ENCODE data around the gene XPNPEP2.

The XPNPEP2 gene

GRCh38 chrX:129754056-129755024 lies 15.6 kb downstream of the XPNPEP2 start:
- no peak for DNase-seq

- no peak for DNase-seq
These were observed 17.2 kb downstream of the XPNPEP2 start for GRCh38 chrX:129755779-129756650.

- no peak for DNase-seq
These were observed 20.8 kb downstream of the XPNPEP2 start for GRCh38 chrX:129759576-129760061.

GRCh38 chrX:129760155-129760554 lies 21.4 kb downstream of the XPNPEP2 start:
- DNase-seq, result no peak

GRCh38 chrX:129760981-129761380 lies 22.2 kb downstream of the XPNPEP2 start:
- no peak for DNase-seq

- DNase-seq, result no peak
These were observed 22.8 kb downstream of the XPNPEP2 start for GRCh38 chrX:129761596-129761995.

- DNase-seq, result no peak
These were observed 23.7 kb downstream of the XPNPEP2 start for GRCh38 chrX:129762448-129762847.

GRCh38 chrX:129763666-129764065 lies 24.9 kb downstream of the XPNPEP2 start:
- no peak for DNase-seq

- no peak for DNase-seq
These were observed 29.4 kb downstream of the XPNPEP2 start for GRCh38 chrX:129768186-129768585.

- no peak for DNase-seq
These were observed 30.0 kb downstream of the XPNPEP2 start for GRCh38 chrX:129768586-129769466.

GRCh38 chrX:129769467-129770154 lies 30.8 kb downstream of the XPNPEP2 start:
- DNase-seq, result no peak

GRCh38 chrX:129771266-129771995 lies 32.7 kb downstream of the XPNPEP2 start:
- DNase-seq, result no peak

- DNase-seq, result no peak
These were observed 34.1 kb downstream of the XPNPEP2 start for GRCh38 chrX:129772796-129773431.

- DNase-seq, result no peak
These were observed 35.1 kb downstream of the XPNPEP2 start for GRCh38 chrX:129773649-129774458.

- no peak for DNase-seq
These were observed 38.6 kb downstream of the XPNPEP2 start for GRCh38 chrX:129777218-129778030.

GRCh38 chrX:129779086-129779672 lies 40.4 kb downstream of the XPNPEP2 start:
- DNase-seq, result no peak

GRCh38 chrX:129779747-129780146 lies 41.0 kb downstream of the XPNPEP2 start, which contains the start of gene SASH3:
SASH3 (plus strand) TSS chrX:129779949; CDS start chrX:129780098, 149 bp downstream.
- no peak for DNase-seq

- DNase-seq, result no peak
These were observed 41.8 kb downstream of the XPNPEP2 start for GRCh38 chrX:129780441-129781105.

All from DMS 273 treated with DMSO at 0.1 percent for 48 hours (cell line).